Measurements from ENCODE around the gene IBA57. TPM values are rescaled to one million over a fixed set of nuclear protein-coding genes. Genes with fewer than 3 reads are reported as not detected.

The IBA57 gene
- total RNA-seq, 1 donor from 2014 or later, result 55.6 TPM

DNA sequence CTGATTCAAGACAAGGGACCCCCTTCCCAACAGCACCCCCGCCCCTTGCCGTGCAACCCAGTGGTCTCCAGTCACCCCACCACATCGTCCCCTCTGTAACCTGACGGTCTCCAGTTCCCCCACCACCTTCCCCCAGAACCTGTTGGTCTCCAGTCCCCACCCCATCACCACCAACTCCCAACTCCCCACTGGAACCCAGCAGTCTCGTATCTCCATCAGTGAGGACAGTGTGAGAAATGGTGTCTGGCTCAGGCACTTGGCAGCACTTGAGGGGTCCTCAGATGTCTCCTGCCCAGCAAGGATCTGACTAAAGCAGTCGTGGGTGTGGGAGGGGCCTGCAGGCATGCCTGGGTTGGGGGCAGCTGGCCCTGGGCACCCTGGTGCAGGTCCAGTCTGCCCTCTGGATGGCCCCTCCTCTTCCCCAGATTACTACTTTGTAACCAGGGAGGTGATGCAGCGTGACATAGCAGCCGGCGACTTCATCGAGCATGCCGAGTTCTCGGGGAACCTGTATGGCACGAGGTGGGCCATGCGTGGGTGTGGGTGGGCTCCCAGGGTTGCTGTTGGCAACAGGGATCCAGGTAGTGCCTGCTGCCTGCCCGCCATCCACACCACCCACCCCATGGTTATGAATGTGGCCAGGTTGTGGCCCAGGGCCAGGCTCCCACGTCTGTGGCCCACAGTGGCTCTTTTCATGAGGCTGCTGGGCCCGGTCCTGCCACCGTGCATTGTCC, 19.0 kb upstream of the IBA57 start:
- H3K27me3 ChIP-seq, result no peaks in the 10 kb centered on the region
- peaks cover 19 to 55% of the 10 kb centered on the region in 2 donors for H3K4me1 ChIP-seq
- TF ChIP-seq CTCF (IDR thresholded peaks at IDR 0.05), result no peak
- peaks cover 27 to 38% of the 10 kb centered on the region in 2 donors for H3K36me3 ChIP-seq
- H3K4me3 ChIP-seq, result no peak overlapping the region
- no peaks in the 10 kb centered on the region for H3K9me3 ChIP-seq
- H3K27ac ChIP-seq, result no peak overlapping the region
- intact Hi-C loops (cut with DNase I), result no loop called here
- peak in 1 of 2 donors; percentile 64 for DNase-seq (ENCODE audit: low spot score in 2 of 2)

DNA sequence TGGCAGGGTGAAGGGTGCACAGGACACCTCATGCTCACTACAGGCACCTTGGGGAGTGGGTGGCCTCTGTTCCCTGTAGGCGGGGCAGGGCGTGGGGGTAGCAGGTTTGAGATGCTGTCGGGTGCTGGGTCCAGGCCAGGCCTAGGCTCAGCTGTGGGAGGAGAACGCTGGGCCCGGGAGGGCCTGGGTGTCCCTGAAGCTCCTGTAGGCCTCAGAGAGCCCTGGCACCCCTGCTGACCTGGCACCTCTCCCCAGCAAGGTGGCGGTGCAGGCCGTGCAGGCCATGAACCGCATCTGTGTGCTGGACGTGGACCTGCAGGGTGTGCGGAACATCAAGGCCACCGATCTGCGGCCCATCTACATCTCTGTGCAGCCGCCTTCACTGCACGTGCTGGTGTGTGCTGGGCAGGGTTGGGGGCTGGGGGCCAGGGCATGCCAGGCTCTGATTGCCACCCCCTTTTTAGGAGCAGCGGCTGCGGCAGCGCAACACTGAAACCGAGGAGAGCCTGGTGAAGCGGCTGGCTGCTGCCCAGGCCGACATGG, 18.4 kb upstream of the IBA57 start:
- Histone ChIP-seq H3K9me3 (no peaks in the 10 kb centered on the region), H3K27me3 (no peaks in the 10 kb centered on the region), H3K36me3 (peaks cover 22 to 37% of the 10 kb centered on the region in 2 donors), H3K4me1 (peaks cover 13 to 52% of the 10 kb centered on the region in 2 donors), H3K27ac (no peak overlapping the region), H3K4me3 (no peak overlapping the region)
- intact Hi-C loops (cut with DNase I), result no loop called here
- TF ChIP-seq CTCF (IDR thresholded peaks at IDR 0.05), result no peak
- peak in 1 of 2 donors; percentile 64 for DNase-seq (ENCODE audit: low spot score in 2 of 2)

DNA sequence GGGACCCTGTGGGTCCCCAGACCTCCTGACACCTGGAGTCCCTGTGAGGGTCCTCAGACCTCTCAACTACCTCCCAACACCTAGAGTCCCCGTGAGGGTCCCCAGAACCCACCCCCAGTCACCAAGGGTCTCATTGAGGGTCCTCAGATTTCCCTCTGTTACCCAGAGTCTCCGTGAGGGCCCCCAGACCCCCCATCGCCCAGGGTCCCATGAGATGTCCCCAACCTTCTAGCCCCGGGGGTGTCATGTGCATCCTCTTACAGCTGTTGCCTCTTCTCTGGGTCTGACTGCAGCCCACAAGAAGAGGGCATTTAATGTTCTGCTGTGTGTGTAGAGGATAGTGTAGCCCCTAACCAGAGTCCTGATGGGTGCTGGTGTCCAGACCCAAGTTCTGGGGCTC, 17.8 kb upstream of the IBA57 start:
- Histone ChIP-seq H3K4me1 (peaks cover 8 to 46% of the 10 kb centered on the region in 2 donors), H3K27me3 (no peaks in the 10 kb centered on the region), H3K9me3 (no peaks in the 10 kb centered on the region), H3K4me3 (no peak overlapping the region), H3K27ac (peak overlapping the region; percentile 81 to 93), H3K36me3 (peaks cover 22 to 35% of the 10 kb centered on the region in 2 donors)
- intact Hi-C loops (cut with DNase I), result no loop called here
- no peak for DNase-seq (ENCODE audit: low spot score in 2 of 2)
- TF ChIP-seq CTCF (IDR thresholded peaks at IDR 0.05), result no peak

DNA sequence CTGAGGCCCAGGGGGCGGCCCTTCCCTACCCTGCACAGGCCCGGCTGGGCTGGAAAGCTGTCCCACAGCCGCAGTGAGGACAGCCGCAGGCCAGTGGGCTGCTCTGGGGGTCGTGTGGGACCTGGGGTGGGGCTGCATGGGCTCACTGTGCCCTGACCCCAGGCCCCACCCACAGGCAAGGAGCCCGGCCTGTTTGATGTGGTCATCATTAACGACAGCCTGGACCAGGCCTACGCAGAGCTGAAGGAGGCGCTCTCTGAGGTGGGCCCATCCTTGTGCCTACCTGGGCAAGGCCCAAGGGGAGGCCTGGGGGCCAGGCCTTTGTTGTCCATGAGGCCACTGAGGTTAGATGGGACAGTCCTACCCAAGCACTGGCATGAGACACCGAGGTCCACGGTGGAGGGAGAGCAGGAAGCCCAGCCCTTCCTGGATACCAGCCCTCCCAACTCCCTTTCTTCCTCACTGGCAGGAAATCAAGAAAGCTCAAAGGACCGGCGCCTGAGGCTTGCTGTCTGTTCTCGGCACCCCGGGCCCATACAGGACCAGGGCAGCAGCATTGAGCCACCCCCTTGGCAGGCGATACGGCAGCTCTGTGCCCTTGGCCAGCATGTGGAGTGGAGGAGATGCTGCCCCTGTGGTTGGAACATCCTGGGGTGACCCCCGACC, 17.3 kb upstream of the IBA57 start:
- Histone ChIP-seq H3K27me3 (no peaks in the 10 kb centered on the region), H3K36me3 (peaks cover 22 to 35% of the 10 kb centered on the region in 2 donors), H3K9me3 (no peaks in the 10 kb centered on the region), H3K4me1 (peaks cover 8 to 41% of the 10 kb centered on the region in 2 donors), H3K27ac (peak overlapping the region; percentile 81 to 93), H3K4me3 (no peak overlapping the region)
- intact Hi-C loops (cut with DNase I), result no loop called here
- DNase-seq (ENCODE audit: low spot score in 2 of 2), result peak in 1 of 2 donors; percentile 66
- no peak for TF ChIP-seq CTCF (IDR thresholded peaks at IDR 0.05)

DNA sequence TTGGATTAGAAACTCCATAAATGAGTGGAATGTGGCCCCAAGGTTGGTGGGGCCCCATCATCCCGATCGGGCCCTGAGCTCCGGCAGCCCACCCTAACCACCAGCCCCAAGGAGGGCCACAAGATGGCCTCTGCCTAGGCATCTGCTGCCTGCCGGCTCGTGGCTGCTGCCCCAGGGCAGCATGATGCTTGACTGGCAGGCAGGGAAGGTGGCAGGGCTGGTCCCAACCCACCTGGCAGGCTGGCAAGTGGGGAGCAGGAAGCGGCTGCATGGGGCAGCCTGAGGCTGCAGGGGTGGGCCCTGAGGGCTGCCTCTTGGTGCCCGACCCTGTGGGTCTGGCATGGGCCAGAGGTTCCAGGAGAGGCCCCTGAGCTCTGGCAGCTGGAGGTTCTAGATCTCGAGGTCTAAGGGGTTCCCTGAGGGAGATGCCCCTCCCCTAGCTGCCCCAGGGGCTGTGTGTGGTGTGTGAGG, 16.6 kb upstream of the IBA57 start:
- H3K27me3 ChIP-seq, result no peaks in the 10 kb centered on the region
- no peak for TF ChIP-seq CTCF (IDR thresholded peaks at IDR 0.05)
- intact Hi-C loops (cut with DNase I), result loop anchor here (1.0 kb wide), 2 partner anchors 9 to 16 kb away; partner anchors contain the start of genes GUK1 and IBA57
- H3K4me3 ChIP-seq, result no peak overlapping the region
- no peaks in the 10 kb centered on the region for H3K9me3 ChIP-seq
- DNase-seq (ENCODE audit: low spot score in 2 of 2), result no peak
- H3K36me3 ChIP-seq, result peaks cover 22 to 35% of the 10 kb centered on the region in 2 donors
- H3K4me1 ChIP-seq, result peaks cover 8 to 37% of the 10 kb centered on the region in 2 donors
- peak overlapping the region; percentile 81 to 93 for H3K27ac ChIP-seq
